ENCODE measurements around the gene COL6A5. TPM values are rescaled to one million over a fixed set of nuclear protein-coding genes. Genes with fewer than 3 reads are reported as not detected.

Gene COL6A5, protein sequence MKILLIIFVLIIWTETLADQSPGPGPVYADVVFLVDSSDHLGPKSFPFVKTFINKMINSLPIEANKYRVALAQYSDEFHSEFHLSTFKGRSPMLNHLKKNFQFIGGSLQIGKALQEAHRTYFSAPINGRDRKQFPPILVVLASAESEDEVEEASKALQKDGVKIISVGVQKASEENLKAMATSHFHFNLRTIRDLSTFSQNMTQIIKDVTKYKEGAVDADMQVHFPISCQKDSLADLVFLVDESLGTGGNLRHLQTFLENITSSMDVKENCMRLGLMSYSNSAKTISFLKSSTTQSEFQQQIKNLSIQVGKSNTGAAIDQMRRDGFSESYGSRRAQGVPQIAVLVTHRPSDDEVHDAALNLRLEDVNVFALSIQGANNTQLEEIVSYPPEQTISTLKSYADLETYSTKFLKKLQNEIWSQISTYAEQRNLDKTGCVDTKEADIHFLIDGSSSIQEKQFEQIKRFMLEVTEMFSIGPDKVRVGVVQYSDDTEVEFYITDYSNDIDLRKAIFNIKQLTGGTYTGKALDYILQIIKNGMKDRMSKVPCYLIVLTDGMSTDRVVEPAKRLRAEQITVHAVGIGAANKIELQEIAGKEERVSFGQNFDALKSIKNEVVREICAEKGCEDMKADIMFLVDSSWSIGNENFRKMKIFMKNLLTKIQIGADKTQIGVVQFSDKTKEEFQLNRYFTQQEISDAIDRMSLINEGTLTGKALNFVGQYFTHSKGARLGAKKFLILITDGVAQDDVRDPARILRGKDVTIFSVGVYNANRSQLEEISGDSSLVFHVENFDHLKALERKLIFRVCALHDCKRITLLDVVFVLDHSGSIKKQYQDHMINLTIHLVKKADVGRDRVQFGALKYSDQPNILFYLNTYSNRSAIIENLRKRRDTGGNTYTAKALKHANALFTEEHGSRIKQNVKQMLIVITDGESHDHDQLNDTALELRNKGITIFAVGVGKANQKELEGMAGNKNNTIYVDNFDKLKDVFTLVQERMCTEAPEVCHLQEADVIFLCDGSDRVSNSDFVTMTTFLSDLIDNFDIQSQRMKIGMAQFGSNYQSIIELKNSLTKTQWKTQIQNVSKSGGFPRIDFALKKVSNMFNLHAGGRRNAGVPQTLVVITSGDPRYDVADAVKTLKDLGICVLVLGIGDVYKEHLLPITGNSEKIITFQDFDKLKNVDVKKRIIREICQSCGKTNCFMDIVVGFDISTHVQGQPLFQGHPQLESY (N-terminal part only)
- total RNA-seq = not detected

GRCh38 chr3:130345487-130346079, at the start of gene COL6A5:
Gene COL6A5, plus strand, starts transcription at chr3:130345672. Its CDS starts 27,967 bp downstream, at chr3:130373639.
- H3K4me3 ChIP-seq = no peak within 1 kb of the TSS
- TF ChIP-seq, protein P1, sequence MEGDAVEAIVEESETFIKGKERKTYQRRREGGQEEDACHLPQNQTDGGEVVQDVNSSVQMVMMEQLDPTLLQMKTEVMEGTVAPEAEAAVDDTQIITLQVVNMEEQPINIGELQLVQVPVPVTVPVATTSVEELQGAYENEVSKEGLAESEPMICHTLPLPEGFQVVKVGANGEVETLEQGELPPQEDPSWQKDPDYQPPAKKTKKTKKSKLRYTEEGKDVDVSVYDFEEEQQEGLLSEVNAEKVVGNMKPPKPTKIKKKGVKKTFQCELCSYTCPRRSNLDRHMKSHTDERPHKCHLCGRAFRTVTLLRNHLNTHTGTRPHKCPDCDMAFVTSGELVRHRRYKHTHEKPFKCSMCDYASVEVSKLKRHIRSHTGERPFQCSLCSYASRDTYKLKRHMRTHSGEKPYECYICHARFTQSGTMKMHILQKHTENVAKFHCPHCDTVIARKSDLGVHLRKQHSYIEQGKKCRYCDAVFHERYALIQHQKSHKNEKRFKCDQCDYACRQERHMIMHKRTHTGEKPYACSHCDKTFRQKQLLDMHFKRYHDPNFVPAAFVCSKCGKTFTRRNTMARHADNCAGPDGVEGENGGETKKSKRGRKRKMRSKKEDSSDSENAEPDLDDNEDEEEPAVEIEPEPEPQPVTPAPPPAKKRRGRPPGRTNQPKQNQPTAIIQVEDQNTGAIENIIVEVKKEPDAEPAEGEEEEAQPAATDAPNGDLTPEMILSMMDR (IDR thresholded peaks at IDR 0.05) = no peak
- DNase-seq (ENCODE audit: low spot score) = no peak

GRCh38 chr3:130299531-130299930, 45.9 kb upstream of the COL6A5 start:
- no peak overlapping the region for H3K27ac ChIP-seq
- no peaks in the 10 kb centered on the region for H3K4me1 ChIP-seq
- H3K27me3 ChIP-seq = no peaks in the 10 kb centered on the region
- H3K9me3 ChIP-seq = no peaks in the 10 kb centered on the region
- TF ChIP-seq, protein P1 (IDR thresholded peaks at IDR 0.05) = no peak
- H3K36me3 ChIP-seq = no peaks in the 10 kb centered on the region
- H3K4me3 ChIP-seq = no peak overlapping the region
- DNase-seq (ENCODE audit: low spot score) = no peak

More at GRCh38 chr3:130345487-130346079, at the start of gene COL6A5:
- Histone ChIP-seq H3K4me1 (no peaks in the 10 kb centered on the region), H3K27ac (no peak within 1 kb of the TSS), H3K36me3 (no peaks in the 10 kb centered on the region), H3K27me3 (peaks cover 0 to 7% of the 10 kb centered on the region in 2 donors), H3K9me3 (no peaks in the 10 kb centered on the region)

GRCh38 chr3:130300888-130301287, 44.6 kb upstream of the COL6A5 start:
- Histone ChIP-seq H3K4me3 (no peak overlapping the region), H3K36me3 (no peaks in the 10 kb centered on the region), H3K9me3 (no peaks in the 10 kb centered on the region), H3K27me3 (no peaks in the 10 kb centered on the region), H3K27ac (no peak overlapping the region), H3K4me1 (no peaks in the 10 kb centered on the region)
- DNase-seq (ENCODE audit: low spot score) = no peak
- TF ChIP-seq, protein P1 (IDR thresholded peaks at IDR 0.05) = no peak

- Histone ChIP-seq H3K9me3 (no peaks in the 10 kb centered on the region), H3K4me1 (no peaks in the 10 kb centered on the region), H3K27ac (no peak overlapping the region), H3K4me3 (no peak overlapping the region), H3K36me3 (no peaks in the 10 kb centered on the region), H3K27me3 (no peaks in the 10 kb centered on the region)
- DNase-seq (ENCODE audit: low spot score) = no peak
- TF ChIP-seq, protein P1 (IDR thresholded peaks at IDR 0.05) = no peak
Observed at GRCh38 chr3:130310109-130310508, 35.4 kb upstream of the COL6A5 start.

DNA sequence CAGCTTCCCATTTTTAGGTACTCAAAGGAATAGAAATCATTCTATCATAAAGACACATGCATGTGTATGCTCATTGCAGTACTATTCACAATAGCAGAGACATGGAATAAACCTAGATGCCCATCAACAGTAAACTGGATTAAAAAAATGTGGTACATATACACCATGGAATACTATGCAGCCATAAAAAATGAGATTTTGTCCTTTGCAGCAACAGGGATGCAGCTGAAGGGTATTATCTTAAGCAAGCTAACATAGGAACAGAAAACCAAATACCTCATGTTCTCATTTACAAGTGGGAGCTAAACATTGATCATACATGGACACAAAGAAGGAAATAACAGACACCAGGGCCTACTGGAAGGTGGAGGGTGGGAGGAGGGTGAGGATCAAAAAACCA, 33.1 kb upstream of the COL6A5 start:
- Histone ChIP-seq H3K36me3 (no peaks in the 10 kb centered on the region), H3K4me1 (no peaks in the 10 kb centered on the region), H3K9me3 (no peaks in the 10 kb centered on the region), H3K27me3 (no peaks in the 10 kb centered on the region), H3K4me3 (no peak overlapping the region), H3K27ac (no peak overlapping the region)
- DNase-seq (ENCODE audit: low spot score) = no peak
- TF ChIP-seq, protein P1 (IDR thresholded peaks at IDR 0.05) = no peak

Measured in right atrium auricular region (tissue), 2 donors.